ENCODE data around the gene TBC1D12. TPM values are rescaled to one million over a fixed set of nuclear protein-coding genes. Genes with fewer than 3 reads are reported as not detected.

Gene TBC1D12
- total RNA-seq, 2 experiments from 2014 or later, result 0.20 TPM

DNA sequence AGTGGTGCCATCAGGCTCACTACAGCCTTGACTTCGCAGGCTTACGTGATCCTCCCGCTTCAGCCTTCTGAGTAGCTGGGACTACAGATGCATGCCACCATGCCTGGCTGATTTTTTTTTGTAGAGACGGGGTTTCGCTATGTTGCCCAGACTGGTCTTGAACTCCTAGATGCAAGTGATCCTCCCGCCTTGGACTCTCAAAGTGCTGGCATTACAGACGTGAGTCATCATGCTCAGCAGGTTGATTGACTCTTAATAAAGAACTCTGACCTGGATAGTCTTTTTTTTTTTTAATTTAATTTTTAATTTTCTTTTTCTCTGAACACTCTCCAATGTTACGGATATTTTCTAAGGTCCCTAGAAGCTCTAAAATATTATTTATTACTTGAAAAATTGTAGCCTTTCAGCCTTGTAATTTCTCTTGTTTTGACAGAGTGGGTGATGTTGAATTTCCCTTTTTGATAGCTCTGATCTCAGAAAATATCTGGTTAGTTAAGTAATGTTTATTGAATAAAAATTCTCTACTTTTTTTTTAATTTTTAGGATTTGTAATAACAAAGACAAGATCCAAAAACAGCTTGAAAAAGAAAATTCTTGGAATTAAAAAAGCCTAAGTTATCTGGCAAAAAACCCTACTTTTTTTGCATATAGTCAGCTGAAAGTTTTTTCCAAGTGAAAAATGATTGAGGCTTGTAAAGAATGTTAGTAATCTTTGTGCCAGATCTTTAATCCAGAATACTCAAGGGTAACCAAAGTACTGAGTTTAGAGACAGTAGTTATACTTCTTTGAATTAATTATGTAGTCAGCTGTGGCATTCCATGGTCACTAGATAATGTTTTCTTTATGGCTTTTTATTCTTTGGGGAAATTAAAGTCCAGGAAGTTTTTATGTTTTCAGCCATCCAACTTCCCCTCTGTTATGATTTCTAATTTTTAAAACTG is 26.7 kb downstream of the TBC1D12 start:
- ChIA-PET POLR2A (no interaction called here), CTCF (interaction anchor here (1.1 to 2.5 kb wide), 3 partner anchors 13 to 109 kb away, joined by 3 to 12 read pairs (median 5); no protein-coding TSS in a partner anchor)
- intact Hi-C loops (cut with micrococcal nuclease), result no loop called here
- Mint-ChIP-seq H3K4me1 (ENCODE audit: low read depth) (no peaks in the 10 kb centered on the region), H3K9me3 (peaks cover 3% of the 10 kb centered on the region), H3K36me3 (ENCODE audit: low read depth) (no peaks in the 10 kb centered on the region), H3K4me3 (no peak overlapping the region), H3K27me3 (peaks cover 12% of the 10 kb centered on the region), H3K27ac (no peak overlapping the region)
- TF ChIP-seq, protein P1, sequence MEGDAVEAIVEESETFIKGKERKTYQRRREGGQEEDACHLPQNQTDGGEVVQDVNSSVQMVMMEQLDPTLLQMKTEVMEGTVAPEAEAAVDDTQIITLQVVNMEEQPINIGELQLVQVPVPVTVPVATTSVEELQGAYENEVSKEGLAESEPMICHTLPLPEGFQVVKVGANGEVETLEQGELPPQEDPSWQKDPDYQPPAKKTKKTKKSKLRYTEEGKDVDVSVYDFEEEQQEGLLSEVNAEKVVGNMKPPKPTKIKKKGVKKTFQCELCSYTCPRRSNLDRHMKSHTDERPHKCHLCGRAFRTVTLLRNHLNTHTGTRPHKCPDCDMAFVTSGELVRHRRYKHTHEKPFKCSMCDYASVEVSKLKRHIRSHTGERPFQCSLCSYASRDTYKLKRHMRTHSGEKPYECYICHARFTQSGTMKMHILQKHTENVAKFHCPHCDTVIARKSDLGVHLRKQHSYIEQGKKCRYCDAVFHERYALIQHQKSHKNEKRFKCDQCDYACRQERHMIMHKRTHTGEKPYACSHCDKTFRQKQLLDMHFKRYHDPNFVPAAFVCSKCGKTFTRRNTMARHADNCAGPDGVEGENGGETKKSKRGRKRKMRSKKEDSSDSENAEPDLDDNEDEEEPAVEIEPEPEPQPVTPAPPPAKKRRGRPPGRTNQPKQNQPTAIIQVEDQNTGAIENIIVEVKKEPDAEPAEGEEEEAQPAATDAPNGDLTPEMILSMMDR (IDR thresholded peaks at IDR 0.05), result no peak
- no peak for ATAC-seq
- DNase-seq, result no peak

GRCh38 chr10:94430701-94431100 is 28.4 kb downstream of the TBC1D12 start:
- ChIA-PET POLR2A (no interaction called here), CTCF (interaction anchor here (2.5 kb wide), 1 partner anchor 14 kb away, joined by 12 read pairs; no protein-coding TSS in a partner anchor)
- TF ChIP-seq, protein P1 (IDR thresholded peaks at IDR 0.05), result no peak
- Mint-ChIP-seq H3K36me3 (ENCODE audit: low read depth) (no peaks in the 10 kb centered on the region), H3K9me3 (peaks cover 3% of the 10 kb centered on the region), H3K27me3 (peaks cover 10% of the 10 kb centered on the region), H3K4me3 (no peak overlapping the region), H3K27ac (no peak overlapping the region), H3K4me1 (ENCODE audit: low read depth) (no peaks in the 10 kb centered on the region)
- intact Hi-C loops (cut with micrococcal nuclease), result no loop called here
- DNase-seq (no peak), ATAC-seq (no peak)

- ChIA-PET CTCF (interaction anchor here (0.8 kb wide), 1 partner anchor 12 kb away, joined by 3 read pairs; no protein-coding TSS in a partner anchor), POLR2A (interaction anchor here (0.6 kb wide), 1 partner anchor 446 kb away, joined by 3 read pairs; no protein-coding TSS in a partner anchor)
- H3K36me3 Mint-ChIP-seq (ENCODE audit: low read depth), result no peaks in the 10 kb centered on the region
- H3K9me3 Mint-ChIP-seq, result peaks cover 3% of the 10 kb centered on the region
- no peaks in the 10 kb centered on the region for H3K4me1 Mint-ChIP-seq (ENCODE audit: low read depth)
- intact Hi-C loops (cut with micrococcal nuclease), result no loop called here
- DNase-seq, result no peak
- no peak overlapping the region for H3K27ac Mint-ChIP-seq
- peaks cover 8% of the 10 kb centered on the region for H3K27me3 Mint-ChIP-seq
- no peak for ATAC-seq
- TF ChIP-seq, protein P1 (IDR thresholded peaks at IDR 0.05), result no peak
- no peak overlapping the region for H3K4me3 Mint-ChIP-seq
Observed at GRCh38 chr10:94432443-94432842, 30.1 kb downstream of the TBC1D12 start.

DNA sequence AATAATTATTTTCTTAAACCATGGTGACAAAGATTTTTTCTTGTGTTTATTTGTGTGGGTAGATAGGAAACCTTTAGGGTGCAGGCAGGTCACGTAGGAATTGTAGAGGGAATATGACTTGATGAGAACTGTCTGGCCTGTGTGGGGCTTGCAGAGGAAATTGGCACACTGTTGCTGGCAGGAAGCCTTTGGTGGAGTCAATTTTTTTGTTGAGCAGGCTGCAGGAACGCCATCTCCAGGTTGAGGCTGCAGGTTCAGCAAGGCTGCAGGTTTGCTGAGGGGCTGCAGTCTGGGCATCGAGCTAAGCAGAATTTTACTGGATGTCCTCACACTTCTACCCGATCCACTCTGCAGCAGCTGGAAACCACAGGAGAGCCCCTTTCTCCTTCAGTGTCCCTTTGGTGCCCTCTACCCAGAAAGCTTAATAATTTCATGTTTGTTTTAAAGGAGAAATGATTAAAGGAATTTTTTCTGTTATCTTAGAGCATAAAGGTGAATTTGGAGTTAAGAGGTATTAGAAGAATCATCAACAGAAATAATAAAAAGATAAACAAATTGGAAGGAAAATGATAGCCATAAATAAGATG is 37.0 kb downstream of the TBC1D12 start:
- Mint-ChIP-seq H3K27me3 (peaks cover 9% of the 10 kb centered on the region), H3K9me3 (peaks cover 5% of the 10 kb centered on the region), H3K4me3 (no peak overlapping the region), H3K36me3 (ENCODE audit: low read depth) (no peaks in the 10 kb centered on the region), H3K27ac (no peak overlapping the region), H3K4me1 (ENCODE audit: low read depth) (no peaks in the 10 kb centered on the region)
- TF ChIP-seq, protein P1 (IDR thresholded peaks at IDR 0.05), result no peak
- no peak for ATAC-seq
- POLR2A ChIA-PET, result no interaction called here
- intact Hi-C loops (cut with micrococcal nuclease), result no loop called here
- CTCF ChIA-PET, result no interaction called here
- DNase-seq, result no peak

DNA sequence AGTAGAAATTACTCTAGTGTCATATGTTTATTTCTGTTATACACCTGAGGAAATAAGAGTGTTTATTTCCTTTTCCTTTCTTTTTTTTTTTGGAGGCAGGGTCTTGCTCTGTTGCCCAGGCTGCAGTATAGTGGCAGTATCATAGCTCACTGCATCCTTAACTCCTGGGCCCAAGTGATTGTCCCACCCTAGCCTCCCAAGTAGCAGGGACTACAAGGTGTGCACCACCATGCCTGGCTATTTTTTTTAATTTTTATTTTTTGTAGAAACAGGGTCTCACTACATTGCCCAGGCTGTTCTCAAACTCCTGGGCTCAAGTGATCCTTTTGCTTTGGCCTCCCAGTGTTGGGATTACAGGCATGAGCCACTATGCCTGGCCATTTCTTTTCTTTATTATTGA is 37.8 kb downstream of the TBC1D12 start:
- Mint-ChIP-seq H3K4me1 (ENCODE audit: low read depth) (no peaks in the 10 kb centered on the region), H3K27ac (no peak overlapping the region), H3K36me3 (ENCODE audit: low read depth) (no peaks in the 10 kb centered on the region), H3K27me3 (peaks cover 9% of the 10 kb centered on the region), H3K9me3 (peaks cover 5% of the 10 kb centered on the region), H3K4me3 (no peak overlapping the region)
- intact Hi-C loops (cut with micrococcal nuclease), result loop anchor here (10.0 kb wide), 1 partner anchor 75 kb away; the partner anchor contains the start of gene NOC3L
- TF ChIP-seq, protein P1 (IDR thresholded peaks at IDR 0.05), result no peak
- CTCF ChIA-PET, result no interaction called here
- DNase-seq (no peak), ATAC-seq (no peak)
- POLR2A ChIA-PET, result no interaction called here

Measured in activated CD8-positive, alpha-beta T cell treated with anti-CD3 and anti-CD28 coated beads for 36 hours (primary cell).